ENCODE measurements around the gene CENPE.
A peak's percentile ranks its signal among the peaks of the same experiment; 100 is the strongest.
"Not testable (repeated sequence)": the region's sequence is repeated elsewhere in the genome, so short reads cannot be mapped to it uniquely, and the experiment has no call there.

Gene CENPE

GRCh38 chr4:103198111-103198765 is at the start of gene CENPE:
TSS of gene CENPE (minus strand) at chr4:103198343. CDS start at chr4:103198319, 24 bp downstream.
- peak in 13 of 14 donors; percentile 8 to 81 (median 68) for DNase-seq

GRCh38 chr4:103244251-103244650 is 46.1 kb upstream of the CENPE start:
- DNase-seq, result no peak

DNA sequence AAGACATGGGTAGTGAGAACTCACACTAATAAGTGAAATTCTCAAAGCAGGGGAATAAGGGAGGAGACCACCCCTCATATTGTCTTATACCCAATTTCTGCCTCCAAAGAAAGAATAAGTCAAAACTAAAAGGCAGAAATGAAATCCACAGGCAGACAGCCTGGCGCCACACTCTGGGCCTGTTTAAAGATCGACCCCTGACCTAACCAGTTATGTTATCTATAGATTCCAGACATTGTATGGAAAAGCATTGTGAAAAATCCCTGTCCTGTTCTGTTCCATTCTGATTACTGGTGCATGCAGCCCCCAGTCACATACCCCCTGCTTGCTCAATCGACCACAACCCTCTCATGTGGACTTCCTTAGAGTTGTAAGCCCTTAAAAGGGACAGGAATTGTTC is 32.8 kb upstream of the CENPE start:
- not testable (repeated sequence) for DNase-seq

DNA sequence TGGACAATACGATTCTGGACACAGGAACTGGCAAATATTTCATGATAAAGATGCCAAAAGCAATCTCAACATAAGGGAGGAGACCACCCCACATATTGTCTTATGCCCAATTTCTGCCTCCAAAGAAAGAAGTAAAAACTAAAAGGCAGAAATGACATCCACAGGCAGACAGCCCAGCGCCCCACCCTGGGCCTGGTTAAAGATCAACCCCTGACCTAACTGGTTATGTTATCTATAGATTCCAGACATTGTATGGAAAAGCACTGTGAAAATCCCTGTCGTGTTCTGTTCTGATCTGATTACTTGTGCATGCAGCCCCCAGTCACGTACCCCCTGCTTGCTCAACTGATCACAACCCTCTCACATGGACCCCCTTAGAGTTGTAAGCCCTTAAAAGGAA is 25.4 kb upstream of the CENPE start:
- not testable (repeated sequence) for DNase-seq

- DNase-seq, result peak in 1 of 14 donors; percentile 2
Measured at GRCh38 chr4:103207673-103208072, 9.5 kb upstream of the CENPE start.

- DNase-seq, result no peak
Measured at GRCh38 chr4:103204111-103204510, 6.0 kb upstream of the CENPE start.

DNA sequence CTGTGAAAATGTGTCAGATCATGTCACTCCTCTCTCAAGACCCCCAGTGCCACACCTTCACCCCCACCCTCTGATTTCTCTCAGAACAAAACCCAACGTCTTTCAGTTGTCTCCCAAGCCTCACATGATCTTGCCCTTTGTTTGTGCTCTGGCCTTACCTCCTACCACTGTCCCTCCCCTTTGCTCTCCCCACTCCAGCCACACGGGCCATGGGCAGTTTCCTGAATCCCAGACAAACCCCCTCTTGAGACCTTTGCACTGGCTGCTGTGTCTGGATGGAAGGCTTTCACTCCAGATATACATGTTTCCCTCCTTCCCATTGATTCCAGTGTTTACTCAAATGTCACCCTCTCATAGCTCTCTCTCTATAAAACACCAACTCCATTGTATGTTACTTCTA is 3.6 kb upstream of the CENPE start:
- DNase-seq, result no peak

- DNase-seq, result no peak
Measured at GRCh38 chr4:103201253-103201652, 3.1 kb upstream of the CENPE start.

DNA sequence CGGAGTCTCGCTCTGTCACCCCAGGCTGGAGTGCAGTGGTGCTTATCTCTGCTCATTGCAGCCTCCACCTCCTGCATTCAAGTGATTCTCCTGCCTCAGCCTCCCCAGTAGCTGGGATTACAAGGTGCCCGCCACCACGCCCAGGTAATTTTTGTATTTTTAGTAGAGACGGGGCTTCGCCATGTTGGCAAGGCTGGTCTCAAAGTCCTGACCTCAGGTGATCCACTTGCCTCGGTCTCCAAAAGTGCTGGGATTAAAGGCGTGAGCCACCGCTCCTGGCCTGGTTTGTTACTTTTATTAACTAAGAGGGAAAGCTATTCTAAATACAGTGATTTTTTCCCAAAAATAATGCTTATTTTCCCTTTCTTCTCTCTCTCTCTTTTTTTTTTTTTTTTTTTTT is 866 bp upstream of the CENPE start:
- DNase-seq, result no peak

- no peak for DNase-seq
Measured at GRCh38 chr4:103197765-103198110, 405 bp downstream of the CENPE start.

DNA sequence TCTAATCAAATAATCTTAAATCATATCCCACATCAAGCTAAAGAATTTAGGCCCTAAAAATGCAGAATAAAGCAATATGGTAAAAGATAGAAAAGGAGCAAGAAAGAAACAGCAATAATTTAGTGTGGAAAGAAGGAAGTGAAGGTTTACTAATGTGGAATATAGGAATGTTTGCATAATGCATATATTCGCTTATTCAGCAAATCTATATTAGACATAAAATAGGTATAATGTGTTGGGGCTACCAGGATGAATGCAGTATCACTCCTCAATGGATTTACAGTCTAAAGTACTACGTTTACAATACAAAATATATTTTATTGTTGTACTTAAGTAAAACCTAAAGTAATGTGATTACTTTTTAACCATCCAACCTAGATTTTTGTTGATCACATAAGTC is 4.7 kb downstream of the CENPE start:
- DNase-seq, result no peak

DNA sequence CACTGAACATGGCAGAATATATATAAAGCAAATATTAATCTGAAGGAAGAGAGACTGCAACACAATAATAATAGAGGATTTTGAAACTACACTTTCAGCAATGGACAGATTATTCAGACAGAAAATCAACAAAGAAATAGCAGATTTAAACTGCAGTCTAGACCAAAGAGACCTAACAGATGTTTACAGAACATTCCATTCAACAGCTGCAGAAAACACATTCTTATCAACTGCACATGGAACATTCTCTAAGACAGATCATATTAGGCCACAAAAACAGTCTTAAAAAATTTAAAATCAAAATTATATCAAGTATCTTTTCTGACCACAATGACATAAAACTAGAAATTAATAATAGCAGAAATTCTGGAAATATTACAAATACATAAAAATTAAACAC is 27.1 kb downstream of the CENPE start:
- DNase-seq, result no peak

GRCh38 chr4:103169750-103170149 is 28.4 kb downstream of the CENPE start:
- DNase-seq, result not testable (repeated sequence)

DNA sequence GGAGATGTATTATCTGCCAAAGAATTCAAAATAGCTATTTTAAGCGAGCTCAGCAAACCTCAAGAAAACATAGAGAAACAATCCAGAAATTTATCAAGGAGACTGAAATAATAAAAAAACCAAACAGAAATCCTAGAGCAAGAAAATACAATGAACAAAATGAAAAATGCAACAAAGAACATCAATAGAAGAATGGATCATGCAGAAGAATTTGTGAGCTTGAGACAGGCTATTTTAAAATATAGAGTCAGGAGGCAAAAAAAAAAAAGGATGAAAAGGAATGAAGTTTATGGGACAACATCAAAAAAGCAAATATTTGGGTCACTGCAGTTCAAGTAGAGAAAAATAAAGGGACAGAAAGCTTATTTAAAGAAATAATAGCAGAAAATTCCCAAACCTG is 29.1 kb downstream of the CENPE start:
- DNase-seq, result no peak

- DNase-seq, result no peak
Measured at GRCh38 chr4:103162176-103162575, 36.0 kb downstream of the CENPE start.

GRCh38 chr4:103158760-103159159 is 39.4 kb downstream of the CENPE start:
- DNase-seq, result no peak

- DNase-seq, result no peak
Measured at GRCh38 chr4:103156106-103156505, 42.0 kb downstream of the CENPE start.

GRCh38 chr4:103152381-103152780 is 45.8 kb downstream of the CENPE start:
- no peak for DNase-seq

DNA sequence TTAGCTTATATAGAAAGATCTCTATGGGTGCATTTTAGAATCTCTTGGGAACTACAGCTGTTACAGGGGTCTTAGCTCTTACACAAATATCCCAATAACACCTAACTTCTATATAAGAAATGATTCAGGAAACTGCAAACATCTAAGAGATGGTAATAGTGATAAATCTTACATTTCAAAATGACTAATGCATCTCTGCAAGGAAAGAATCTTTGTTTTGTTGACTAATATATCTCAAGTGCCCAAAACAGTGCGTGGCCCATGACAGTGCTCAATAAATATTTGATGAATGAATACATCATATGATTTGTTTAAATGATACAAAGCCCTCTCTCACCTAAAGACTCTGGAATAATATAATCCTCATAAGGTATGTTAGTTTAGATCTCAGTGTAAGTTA is 47.5 kb downstream of the CENPE start:
- no peak for DNase-seq

DNA sequence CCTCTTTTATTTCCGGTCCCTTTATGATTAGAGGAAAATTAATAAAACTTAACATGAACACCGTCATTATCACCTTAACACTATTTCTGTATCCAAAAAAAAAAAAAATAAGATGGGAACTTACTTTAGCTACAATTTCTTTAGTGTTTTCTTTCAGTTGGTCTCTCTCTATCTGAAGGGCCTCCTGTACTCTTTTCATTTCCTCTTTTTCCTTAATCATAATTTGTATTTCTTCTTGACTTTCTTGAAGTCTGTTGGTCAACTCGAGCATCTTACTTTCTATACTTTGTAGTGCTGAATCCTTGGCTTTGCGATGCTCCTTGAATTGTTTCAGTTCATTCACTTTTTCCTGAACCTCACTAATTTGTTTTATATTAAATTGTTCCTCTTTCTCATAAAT is 53.2 kb downstream of the CENPE start:
- no peak for DNase-seq

GRCh38 chr4:103137446-103137827 is 60.7 kb downstream of the CENPE start:
- no peak for DNase-seq

DNA sequence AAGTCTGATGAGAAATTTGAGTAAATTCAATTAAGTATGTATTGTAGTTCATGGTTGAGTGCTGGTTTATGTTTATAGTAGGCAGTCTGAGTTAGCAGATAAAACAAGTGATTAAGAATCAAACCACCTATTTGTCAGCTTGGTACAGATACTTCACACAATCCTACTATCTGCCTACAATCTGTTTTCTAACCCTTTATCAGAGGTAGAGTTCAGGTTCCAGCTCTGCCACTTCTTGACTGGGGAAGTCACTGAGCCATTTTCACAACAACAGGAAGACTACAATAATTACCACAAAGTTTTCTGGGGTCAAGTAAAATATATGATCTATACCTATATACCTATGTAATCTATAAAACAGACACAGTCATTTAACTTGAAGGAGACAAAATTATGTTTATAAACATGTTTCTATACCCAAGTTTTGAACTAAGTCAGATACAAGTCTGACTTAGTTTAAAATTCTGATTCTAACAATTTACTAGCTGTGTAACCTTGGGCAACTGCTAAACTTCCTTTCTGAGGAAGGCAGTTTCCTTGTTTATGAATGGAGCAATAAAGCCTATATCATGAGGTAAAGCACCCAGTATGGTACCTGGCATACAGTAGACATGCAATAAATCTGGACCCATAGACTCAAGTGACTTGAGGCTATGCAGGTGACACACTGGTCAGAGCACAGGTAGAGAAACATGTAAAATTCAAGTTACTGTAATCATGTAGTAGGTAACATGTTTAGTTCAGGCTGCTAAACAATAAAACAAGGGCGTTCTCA is 61.3 kb downstream of the CENPE start:
- no peak for DNase-seq

GRCh38 chr4:103129174-103129573 is 69.0 kb downstream of the CENPE start:
- DNase-seq, result no peak

GRCh38 chr4:103126126-103126525 is 72.0 kb downstream of the CENPE start:
- DNase-seq, result no peak
